Activated T-helper 9 cell treated with anti-CD3 and anti-CD28 coated beads, Interleukin-2, amount 50 U/mL, for 16 hours (primary cell): ENCODE measurements around the gene GALNT17.

Experiments used
- DNase-seq: peaks from one replicate; pipeline ENCODE4 v3.0.0-alpha.2; 2020; ENCODE audit warnings: low read depth

GALNT17 gene

DNA sequence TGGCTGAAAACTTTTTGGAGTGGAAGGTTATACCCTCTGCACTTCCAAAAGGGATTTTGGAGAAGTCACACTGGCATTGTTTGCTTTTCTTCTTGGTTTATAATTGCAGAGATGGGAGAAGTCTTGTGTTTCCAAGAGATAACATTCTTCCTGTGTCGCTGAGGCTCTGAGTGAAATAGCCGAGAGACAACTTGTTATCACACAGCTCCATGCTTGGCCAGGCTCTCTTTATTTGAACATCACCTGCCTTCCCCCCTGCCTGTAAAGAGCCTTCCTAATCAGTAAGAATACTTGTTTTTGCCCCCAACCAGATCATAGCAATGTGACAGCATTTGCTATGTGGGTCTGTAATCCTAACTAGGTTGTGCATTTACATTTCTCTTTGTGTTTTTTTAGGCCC, 270.7 kb downstream of the GALNT17 start:
- DNase-seq, result no peak

DNA sequence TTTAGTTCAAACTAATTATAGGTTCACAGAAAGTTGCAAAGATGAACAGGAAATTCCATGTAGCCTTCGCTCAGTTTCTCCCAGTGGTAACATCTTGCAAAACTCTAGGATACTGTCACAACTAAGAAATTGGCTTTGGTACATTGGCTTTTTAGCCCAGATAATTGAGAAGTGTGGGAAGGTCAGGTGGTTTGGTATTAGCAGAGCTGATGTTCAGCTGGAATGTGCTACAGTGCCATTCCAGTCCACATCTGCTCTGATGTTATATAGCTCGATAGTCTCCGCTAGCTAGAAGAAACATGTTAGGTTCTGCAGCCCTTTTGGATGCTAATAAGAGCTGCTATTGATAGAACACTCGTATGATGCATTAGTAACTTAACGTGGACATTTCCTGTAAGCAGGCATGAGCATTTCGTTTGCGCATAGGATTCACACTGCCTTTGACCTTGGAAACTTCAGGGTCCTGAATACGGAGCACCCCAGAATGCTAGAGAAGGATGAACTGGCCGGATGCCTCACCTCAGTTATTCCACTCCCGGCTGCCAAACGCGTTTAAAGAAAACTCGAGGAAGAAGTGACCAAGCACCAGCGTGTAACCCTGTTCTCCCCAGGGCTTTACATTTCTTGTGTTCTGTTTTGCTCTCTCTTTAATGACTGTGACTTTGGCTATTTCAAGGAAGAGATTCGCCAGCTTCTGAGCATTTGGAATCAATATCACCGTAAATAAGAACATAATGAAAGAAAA, 271.4 kb downstream of the GALNT17 start:
- DNase-seq, result no peak

DNA sequence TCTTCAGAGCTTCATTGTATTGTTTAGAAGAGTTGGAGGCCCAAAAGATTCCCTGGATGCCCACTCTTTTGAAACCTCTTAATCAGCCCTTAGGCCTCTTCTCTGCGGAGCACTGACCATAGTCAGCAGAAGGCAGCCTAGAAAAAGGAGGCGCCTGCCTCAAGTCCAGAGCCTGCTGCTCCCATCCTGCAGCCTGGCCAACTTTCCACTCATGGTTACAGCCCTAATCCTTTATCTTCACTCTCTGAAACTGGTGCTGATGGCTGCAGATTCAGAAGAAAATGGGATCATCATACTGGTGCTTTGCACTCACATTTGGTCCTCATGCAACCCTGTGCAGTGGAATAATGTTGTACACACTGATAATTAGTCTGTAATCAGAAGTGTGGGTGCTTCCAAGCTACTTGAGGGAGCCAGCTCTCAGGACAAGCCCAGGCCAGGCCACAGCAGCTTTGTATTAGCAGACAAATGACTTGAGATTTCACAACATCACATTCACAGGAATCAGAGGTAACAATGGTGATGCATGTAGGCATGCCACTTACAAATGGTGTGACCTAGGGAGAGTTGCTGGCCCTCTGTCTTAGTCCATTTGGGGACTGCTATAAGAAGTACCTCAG, 272.9 kb downstream of the GALNT17 start:
- no peak for DNase-seq

DNA sequence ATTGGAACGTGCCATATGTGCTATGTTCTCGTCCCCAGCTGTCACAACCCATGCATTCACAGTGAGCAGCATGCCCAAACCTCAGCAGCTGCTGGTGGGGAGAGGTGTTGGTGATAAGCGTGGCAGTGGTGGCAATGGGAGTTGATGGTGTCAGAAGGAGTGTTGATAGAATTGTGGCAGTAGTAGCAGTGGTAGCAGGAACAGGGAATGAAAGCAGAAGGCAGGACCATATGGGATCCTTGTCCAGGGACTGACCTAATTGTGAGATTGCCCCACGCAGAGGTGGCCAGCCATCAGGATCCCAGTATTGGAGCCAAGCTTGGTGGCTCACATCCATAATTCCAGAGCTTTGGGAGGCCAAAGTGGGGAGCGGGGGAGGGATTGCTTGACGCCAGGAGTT, 276.3 kb downstream of the GALNT17 start:
- DNase-seq, result no peak

DNA sequence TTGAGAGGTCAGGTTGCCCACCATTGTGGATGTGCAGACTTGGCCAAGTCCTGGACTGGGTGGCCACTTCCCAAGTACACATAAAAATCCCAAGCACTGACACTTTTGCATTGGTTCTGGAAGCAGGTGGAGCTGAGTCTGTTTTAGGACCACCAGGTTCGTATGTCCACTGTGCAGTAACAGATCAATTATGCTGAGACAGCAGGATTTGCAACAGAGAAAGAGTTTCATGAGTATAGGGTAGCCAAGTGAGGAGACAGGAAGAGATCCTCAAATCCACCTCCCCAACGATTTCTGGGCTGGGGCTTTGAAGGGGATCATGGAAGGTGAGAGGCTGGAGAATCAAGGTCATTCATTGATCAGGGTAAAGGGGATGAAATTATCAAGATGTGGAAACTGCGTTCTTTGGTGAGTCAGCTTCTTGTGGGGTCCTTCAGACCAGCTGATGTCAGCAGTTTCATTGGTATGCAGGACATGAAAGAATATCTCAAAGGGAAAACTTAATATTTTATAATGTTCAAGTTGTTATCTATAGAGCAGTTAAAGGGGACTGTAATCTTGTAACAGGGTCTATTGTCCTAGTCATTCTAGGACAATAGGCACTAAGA, 277.7 kb downstream of the GALNT17 start:
- no peak for DNase-seq

DNA sequence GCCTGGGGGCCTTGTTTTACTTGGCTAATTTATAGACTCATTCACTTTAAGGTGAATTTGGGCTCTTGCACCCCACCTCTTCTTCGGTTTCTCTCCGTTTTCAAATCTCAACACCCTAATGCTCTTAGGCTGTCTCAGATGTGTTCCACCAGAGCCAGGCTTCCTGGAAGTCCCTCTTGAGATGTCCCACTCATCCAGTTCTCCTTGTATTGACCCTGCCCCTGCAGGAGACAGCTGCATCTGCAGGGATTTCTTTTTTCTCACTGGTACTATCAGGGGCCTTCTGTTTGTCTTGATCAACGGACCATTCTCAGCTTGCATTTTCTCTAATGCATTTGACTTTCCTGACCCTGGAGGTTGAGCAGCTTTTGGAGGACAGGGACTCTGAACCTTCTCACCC, 279.5 kb downstream of the GALNT17 start:
- DNase-seq, result no peak

DNA sequence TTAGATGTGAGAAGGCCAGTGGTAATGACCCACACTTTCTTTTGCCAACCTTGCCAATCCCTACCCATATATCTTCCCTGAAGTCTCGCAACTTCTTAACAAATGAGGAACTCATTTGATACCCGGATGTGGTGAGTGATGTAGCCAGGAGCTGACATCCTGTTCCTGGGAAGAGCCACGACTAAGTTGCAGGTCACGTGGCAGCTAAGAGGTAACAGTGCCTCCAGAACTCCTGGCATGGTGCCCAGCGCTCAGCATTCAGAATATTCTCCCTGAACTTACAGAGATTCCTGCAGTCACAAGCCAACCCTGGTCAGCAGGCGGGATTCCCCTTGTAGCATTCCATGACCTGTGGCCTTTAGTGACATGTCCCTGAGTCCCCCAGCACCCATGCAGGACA, 282.5 kb downstream of the GALNT17 start:
- DNase-seq, result no peak

DNA sequence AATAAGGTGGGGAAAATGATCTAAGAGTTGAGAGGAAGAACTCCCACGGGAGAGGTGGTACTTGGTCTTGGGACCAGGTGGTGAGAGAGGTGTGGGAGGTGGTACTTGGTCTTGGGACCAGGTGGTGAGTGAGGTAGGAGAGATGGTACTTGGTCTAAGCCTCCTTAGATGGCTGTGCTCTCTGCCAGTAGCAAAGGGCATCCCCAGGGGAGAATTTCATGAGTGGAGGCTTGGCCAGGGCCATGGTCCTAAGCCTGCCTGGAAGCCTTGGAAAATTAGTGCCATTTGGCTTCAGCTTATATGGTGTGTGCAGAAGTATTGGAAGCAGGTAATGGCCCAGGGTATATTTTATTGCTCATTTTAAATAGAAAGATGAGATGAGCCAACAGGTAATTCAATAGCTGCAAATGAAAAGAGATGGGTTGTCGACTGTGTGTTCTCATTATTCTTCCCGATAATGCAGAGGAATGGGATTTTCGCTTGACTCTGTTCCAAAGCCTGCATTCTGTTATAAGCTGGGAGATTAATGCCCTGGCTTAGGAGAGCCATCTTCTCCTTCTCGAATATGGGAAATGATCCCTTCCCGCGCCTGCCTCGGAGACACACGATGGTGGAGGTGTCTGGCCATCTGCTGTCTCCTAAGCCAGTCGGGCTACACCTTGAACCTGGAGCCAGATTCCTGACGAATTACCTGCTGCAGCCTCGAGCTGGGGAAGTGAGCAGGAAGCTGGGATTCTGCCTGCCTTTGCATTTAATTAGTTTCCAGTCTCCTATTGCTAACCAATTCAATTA, 287.8 kb downstream of the GALNT17 start:
- no peak for DNase-seq

DNA sequence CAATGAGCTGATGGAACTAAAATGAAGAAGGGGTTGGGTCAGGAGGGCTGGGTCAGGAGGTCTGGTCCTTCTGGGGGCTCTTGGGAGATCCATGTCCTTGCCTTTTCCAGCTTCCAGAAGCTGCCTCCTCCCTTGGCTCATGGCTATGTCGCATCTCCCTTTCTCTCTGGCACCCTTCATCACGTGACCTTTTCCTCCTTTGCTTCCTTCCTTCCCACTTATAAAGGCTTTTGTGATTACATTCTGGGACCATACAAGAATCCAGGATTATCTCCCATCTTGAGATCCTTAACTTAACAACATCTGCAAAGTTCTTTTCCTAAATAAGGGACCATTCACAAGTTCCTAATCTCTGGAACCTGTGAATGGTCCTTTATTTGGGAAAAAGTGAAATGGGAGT, 290.2 kb downstream of the GALNT17 start:
- no peak for DNase-seq

DNA sequence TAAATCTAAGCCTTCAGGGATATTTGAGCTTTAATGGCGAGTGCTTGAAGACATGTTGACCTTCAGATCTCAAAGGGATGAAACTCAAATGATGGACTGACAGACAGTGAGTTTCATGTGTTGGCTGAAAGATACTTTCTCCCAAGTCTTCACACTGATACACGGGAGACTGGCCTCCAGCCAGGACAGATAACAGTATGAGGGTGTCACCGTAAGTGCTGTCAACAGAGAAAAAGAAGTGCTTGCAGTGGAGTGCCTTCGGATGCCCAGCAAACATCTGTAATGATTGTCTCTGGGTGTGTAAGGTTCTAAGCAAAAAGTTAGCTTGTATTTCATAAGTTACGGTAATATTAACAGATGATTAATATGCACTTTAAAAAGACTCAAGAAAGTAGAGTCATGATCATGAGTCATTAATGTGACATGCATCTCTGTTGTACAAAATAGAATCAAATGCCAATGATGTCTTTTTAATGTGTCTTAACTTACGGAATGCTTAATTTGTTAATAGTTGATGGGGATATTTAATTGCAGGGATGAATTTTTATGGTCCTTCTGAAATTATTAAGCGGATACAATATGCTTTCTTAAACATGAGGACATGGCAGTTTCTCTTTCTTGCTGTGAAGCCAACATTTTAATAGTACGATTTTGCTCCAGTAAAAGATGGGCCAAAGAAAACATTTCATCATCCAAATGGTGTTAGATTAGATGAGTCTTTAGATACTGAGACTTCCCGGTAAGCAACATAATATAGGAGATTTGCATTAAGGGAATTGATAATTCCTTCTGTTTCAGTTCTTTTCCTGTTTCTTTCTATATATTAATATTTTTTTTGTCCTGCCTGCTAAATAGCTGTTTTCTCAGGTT, 292.5 kb downstream of the GALNT17 start:
- no peak for DNase-seq

DNA sequence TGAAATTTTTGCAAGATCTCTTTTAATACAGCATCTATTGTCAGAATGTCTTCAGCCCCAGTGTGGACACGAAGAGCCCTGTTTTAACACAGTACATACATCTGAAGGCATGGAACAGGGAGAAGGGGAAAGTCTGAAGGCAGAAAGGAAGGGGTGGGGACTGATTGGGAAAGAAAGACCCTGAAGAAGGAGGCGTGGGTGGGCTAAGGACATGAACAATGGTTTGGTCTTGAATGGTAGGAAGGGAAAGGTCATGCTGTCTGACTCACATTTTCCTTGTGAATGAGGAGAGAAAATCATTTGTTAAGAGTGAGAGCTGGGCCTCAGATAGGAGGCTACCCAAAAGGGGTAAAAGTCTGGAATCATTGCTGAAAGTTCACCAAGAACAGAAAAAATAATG, 297.1 kb downstream of the GALNT17 start:
- no peak for DNase-seq

DNA sequence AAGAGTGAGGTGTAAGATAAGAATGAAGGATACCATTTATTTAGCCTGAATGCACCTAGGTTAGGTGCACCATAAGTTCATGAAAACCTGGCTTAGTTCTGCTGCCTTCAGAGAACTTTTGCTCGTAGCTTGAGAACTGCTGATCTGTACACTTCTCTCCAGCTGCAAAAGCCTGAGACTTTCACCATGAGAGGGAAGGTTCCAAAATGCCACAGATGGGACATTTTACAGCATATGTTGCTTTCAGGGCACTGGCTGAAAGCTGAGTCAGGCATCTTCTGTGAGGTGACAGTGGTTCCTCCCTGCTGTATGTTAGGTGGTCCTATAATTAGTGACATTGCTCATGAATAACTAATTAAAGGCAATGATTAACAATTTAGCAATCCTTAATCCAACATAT, 298.3 kb downstream of the GALNT17 start:
- DNase-seq, result no peak

DNA sequence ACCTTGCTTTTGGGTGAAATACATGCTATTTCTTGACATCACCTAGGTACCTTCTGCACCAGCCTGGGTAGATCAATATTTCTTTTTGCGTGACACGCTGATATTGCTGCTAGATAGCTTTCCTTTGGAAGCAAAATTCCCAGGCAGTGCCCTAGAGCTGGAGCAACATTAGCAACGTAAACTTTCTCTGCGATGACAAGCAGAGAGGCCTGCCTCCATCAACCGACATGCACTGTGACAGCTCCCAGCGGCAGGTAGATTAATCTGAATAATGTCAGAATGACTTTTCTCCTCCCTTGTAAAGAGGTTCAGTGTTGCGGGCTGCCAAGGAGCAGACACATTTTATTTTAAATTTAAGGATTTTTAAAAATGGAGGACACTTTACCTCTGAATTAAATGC, 307.4 kb downstream of the GALNT17 start:
- no peak for DNase-seq

DNA sequence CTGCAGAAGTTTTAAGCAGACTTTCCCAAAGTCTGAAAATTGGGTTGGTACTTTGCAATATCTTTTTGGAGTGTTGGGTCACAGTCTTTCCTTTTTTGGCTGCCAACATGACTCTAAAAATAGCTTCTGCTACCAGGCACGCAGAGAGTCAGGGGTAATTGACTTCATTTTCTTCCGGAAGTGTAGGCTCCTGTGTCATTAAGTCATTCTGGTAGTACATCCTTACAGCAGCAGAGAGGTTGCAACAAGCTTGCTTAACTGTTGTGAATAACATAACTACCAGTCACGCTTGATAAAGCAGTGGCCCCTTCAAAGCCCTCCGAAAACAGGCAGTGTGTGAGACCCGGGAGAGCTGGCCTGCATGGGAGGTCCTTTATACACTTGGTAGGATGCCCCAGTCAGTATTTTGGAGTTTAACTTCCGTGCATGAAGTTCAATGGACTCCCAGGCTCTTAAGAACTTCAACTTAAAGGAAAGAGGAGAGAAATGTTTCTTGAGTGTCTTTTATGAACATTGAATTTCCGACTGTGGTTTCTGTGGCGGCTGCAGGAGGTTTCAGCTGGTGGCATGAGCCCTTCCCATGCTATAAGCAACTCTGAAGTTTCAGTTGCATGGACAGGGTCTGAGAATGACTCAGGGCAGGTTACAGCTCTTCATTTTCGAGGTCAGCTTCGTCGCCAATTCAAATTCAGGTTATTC, 310.7 kb downstream of the GALNT17 start:
- DNase-seq, result no peak

DNA sequence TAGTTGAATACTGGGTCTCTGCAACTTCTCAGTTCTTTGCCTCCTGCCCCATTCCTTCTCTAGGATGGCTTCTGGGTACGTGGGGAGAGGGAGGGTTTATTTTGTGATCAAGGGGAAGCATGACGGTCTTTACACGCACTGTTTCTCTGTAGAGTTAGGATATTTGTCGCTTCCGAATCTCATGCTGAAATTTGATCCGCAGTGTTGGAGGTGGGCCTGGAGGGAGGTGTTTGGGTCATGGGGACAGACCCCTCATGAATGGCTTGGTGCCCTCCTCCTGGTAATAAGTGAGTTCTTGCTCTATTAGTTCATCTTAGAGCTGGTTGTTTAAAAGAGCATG, 311.2 kb downstream of the GALNT17 start:
- DNase-seq, result no peak

DNA sequence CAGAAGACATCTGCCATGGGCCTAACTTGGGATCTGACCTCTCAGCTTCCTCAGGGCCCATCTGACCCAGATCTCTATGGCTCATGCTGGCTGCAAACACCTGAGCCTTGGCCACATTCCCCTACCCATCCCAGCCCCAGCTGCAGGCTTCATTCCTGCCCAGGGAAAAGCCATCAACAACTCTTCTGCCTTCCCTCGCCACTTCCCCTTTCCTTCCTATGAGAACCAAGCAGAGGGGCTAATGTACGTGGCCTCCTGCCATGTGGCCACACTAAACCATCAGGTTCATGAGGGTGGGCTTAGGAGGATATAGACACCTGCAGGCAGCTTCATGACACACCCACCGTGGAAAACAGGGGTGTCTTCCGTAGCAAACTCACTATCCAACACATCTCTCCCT, 312.2 kb downstream of the GALNT17 start:
- DNase-seq, result no peak

DNA sequence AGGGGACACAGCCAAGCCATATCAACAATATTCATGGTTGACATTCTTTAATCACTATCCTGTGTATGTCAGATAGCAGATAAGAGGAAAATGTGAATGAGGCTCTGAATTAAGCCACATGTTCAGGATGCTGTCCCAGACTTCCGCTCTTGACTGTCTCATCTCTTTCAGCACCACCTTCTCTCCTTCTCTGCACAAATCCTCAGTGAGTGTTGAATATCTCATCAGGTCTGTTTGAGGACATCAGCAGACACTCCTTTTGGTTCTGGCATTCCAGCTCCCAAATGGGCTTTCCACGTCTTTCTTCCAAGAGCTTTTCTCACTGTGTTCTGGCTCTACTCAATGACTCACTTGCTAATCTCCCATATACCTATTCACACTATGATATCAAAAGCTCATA, 321.7 kb downstream of the GALNT17 start:
- no peak for DNase-seq

DNA sequence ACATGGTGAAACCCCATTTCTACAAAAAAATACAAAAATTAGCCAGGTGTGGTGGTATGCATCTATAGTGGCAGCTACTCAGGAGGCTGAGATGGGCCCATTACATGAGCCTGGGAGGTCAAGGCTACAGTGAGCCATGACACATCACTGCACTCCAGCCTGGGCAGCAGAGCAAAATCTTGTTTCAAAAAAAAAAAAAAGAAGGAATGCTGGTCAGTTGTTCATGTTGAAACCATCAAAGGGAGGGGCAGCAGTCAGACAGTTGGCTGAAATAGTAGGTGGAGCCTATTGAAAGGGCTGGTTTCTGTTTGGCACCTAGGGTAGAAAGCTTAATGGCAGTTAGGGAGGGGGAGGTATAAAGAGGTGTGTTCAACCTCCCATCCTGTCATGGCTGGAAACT, 323.0 kb downstream of the GALNT17 start:
- DNase-seq, result no peak

DNA sequence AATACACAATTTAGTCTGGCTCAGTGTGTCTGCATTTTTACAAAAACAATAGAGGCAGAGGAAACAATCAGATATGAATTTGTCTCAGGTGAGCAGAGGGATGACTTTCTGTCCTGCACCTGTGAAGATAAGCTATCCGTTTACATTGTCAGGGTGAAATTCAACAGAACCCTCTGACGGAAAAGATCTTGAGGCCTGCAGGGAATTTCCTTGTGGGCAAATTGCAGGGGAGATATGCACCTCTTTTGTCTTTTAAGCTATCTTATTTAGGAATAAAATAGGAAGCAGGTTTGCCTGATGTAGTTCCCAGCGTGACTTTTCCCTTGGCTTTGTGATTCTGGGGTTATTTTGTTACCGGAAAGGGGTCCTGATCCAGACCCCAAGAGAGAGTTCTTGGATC, 325.1 kb downstream of the GALNT17 start:
- no peak for DNase-seq

DNA sequence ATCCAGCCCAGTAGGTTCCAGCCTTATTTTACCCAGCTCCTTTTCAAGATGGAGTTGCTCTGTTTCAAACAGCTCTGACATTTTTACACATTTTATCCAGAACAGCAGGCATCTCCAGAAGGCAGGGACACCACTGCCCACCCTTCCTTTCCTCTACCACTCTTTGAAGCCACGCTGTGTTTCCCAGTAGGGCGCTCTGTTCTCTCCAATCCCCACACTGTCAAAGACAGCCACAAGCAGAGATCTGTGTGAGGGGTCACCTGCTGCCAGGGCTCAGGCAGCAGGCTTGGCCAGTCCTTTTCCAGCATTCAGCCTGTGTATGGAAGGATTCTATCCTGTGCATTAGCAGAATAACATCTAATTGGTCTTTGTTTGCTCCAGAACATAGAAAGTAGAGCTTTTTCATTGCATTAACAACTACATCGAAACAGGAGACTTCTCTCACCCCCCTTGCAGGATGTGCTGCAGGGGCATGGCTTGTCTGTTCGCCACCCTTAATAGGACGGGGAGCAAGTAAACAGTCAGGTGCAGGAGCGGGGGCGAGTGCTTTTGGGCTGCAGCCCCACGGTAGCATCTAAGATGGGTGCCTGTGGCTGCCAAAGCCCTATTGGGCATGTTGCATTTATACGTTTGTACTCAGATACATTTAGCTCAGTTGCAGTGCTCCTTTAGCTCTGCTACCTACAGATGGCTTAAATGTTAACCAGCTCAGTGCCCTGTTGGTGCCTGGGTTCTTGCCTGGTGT, 326.1 kb downstream of the GALNT17 start:
- no peak for DNase-seq

DNA sequence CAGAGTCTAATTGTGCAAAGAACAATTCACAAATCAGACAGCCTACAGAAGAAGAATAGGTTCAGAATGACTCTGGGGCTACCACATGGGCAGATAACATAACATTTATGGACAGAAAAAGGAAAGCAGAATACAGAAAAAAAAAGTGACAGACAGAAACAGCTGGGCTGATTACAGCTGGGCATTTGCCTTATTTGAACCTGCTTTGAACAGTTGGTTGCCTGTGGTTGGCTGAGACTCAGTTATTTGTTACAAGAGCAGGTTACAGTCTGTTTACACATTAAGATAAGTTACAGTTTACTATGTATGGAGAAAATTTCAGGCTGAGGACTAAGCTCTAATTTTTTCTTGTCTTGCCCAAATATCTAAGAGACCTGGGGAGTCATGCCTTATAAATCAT, 327.2 kb downstream of the GALNT17 start:
- DNase-seq, result no peak
